ENCODE measurements around the gene SDHAF3. TPM values are rescaled to one million over a fixed set of nuclear protein-coding genes. Genes with fewer than 3 reads are reported as not detected.

The SDHAF3 gene
- total and polyA plus RNA-seq, 2 of the 8 experiments (the other 6 are each of a cell fraction or from before 2014, with no cell fraction given) = 12.0 to 31.3 TPM

DNA sequence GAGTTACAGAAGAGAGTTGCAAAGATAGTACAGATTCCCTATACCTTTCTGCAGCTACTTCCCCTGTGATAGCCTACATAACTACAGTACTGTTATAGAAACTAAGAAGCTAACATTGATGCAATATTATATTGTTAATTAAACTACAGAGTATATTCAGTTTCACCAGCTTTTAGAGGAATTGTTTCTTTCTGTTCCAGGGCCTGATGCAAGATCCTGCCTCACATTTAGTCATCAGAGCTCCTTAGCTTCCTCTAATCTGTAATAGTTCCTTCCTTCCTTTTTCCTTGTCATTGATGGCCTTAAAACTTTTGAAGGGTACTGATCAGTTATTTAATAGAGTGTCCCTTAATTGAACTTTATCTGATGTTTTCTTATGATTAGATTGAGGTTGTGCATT lies 56.8 kb downstream of the SDHAF3 start:
- peaks cover 0 to 10% of the 10 kb centered on the region in 2 experiments; a peak in 1 of 4 replicates for H3K79me2 ChIP-seq (ENCODE audit: control insufficient read depth in 1 of 2, insufficient read depth in 2 of 2, low read length in 2 of 2)
- H3K4ac ChIP-seq (replicated peaks; ENCODE audit: insufficient read length, low read depth, low read length) = no peak overlapping the region
- no peak overlapping the region for H3K56ac ChIP-seq (replicated peaks; ENCODE audit: insufficient read length, low read depth, low read length)
- H2BK120ac ChIP-seq (replicated peaks; ENCODE audit: low read depth, low read length) = no peak overlapping the region
- H3K4me1 ChIP-seq (replicated peaks in 1 of 4; ENCODE audit: control insufficient read depth in 3 of 4, insufficient read depth in 4 of 4, low read length in 3 of 4) = no peaks in the 10 kb centered on the region
- H2BK15ac ChIP-seq (ENCODE audit: low read length) = no peak overlapping the region
- no peak overlapping the region for H2BK5ac ChIP-seq (ENCODE audit: low read depth, low read length)
- no peak overlapping the region for H3K27ac ChIP-seq (ENCODE audit: low read depth, low read length)
- no peaks in the 10 kb centered on the region for H3K27me3 ChIP-seq (replicated peaks in 1 of 4; ENCODE audit: control insufficient read depth in 3 of 4, extremely low read depth in 1 of 4, insufficient read depth in 3 of 4, low read length in 3 of 4)
- H2BK12ac ChIP-seq (ENCODE audit: low read depth, low read length) = no peak overlapping the region
- no peak overlapping the region for H4K91ac ChIP-seq (replicated peaks; ENCODE audit: insufficient read length, low read length)
- no peak overlapping the region for H3K4me3 ChIP-seq (ENCODE audit: extremely low read depth in 1 of 4, insufficient read depth in 2 of 4, low read depth in 3 of 4, low read length in 4 of 4)
- no peak overlapping the region for H3K4me2 ChIP-seq (ENCODE audit: insufficient read depth in 1 of 2, low read depth in 2 of 2, low read length in 2 of 2)
- no peaks in the 10 kb centered on the region for H3K79me1 ChIP-seq (ENCODE audit: low read depth, low read length)
- no peak overlapping the region for H3K9ac ChIP-seq (replicated peaks in 1 of 4; ENCODE audit: extremely low read depth in 1 of 4, low read depth in 3 of 4, low read length in 3 of 4)
- no peak overlapping the region for H4K8ac ChIP-seq (ENCODE audit: extremely low read depth, insufficient read depth, low read length)
- DNase-seq (ENCODE audit: low read depth in 1 of 2, low spot score in 2 of 2) (no peak), FAIRE-seq (no peak)
- TF ChIP-seq HDAC6 (IDR thresholded peaks at IDR 0.05; ENCODE audit: low read depth, low read length) = no peak
- TF ChIP-seq RBBP5 (IDR thresholded peaks at IDR 0.05; ENCODE audit: borderline replicate concordance, low read depth, low read length) = no peak
- TF ChIP-seq POU5F1 (IDR thresholded peaks at IDR 0.05; ENCODE audit: low read depth, low read length) = no peak
- TF ChIP-seq KDM5A (IDR thresholded peaks at IDR 0.05; ENCODE audit: low read length) = no peak
- no peak for TF ChIP-seq SP2 (IDR thresholded peaks at IDR 0.05; ENCODE audit: low read length)
- TF ChIP-seq MAFK (IDR thresholded peaks at IDR 0.05; ENCODE audit: low read depth, low read length) = no peak
- TF ChIP-seq TBP (IDR thresholded peaks at IDR 0.05; ENCODE audit: low read depth, low read length) = no peak
- TF ChIP-seq JUN (IDR thresholded peaks at IDR 0.05; ENCODE audit: low read depth, low read length) = no peak
- TF ChIP-seq CEBPB (IDR thresholded peaks at IDR 0.05; ENCODE audit: low read depth, low read length) = no peak
- no peak for TF ChIP-seq SAP30 (IDR thresholded peaks at IDR 0.05; ENCODE audit: insufficient read depth, insufficient replicate concordance, low read length)
- no peak for TF ChIP-seq EGR1 (IDR thresholded peaks at IDR 0.05; ENCODE audit: borderline replicate concordance, low read depth, low read length)
- TF ChIP-seq, protein P1, sequence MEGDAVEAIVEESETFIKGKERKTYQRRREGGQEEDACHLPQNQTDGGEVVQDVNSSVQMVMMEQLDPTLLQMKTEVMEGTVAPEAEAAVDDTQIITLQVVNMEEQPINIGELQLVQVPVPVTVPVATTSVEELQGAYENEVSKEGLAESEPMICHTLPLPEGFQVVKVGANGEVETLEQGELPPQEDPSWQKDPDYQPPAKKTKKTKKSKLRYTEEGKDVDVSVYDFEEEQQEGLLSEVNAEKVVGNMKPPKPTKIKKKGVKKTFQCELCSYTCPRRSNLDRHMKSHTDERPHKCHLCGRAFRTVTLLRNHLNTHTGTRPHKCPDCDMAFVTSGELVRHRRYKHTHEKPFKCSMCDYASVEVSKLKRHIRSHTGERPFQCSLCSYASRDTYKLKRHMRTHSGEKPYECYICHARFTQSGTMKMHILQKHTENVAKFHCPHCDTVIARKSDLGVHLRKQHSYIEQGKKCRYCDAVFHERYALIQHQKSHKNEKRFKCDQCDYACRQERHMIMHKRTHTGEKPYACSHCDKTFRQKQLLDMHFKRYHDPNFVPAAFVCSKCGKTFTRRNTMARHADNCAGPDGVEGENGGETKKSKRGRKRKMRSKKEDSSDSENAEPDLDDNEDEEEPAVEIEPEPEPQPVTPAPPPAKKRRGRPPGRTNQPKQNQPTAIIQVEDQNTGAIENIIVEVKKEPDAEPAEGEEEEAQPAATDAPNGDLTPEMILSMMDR (IDR thresholded peaks at IDR 0.05; ENCODE audit: control extremely low read depth in 1 of 3, insufficient read depth in 1 of 3, low read depth in 1 of 3, low read length in 3 of 3) = no peak
- no peak for TF ChIP-seq BCL11A (IDR thresholded peaks at IDR 0.05; ENCODE audit: low read depth in 2 of 2, low read length in 2 of 2)
- H2AFZ ChIP-seq (ENCODE audit: low read length) = no peak overlapping the region
- CTCF ChIA-PET (ENCODE audit: partially characterized antibody) = interaction anchor here (0.7 to 1.6 kb wide), 5 partner anchors 11 to 417 kb away, joined by 3 to 10 read pairs (median 3); no protein-coding TSS in a partner anchor
- no peaks in the 10 kb centered on the region for H3K9me3 ChIP-seq (ENCODE audit: insufficient read depth in 2 of 2, low read depth in 1 of 2, low read length in 1 of 2)
- H4K5ac ChIP-seq (ENCODE audit: insufficient read length, low read depth, low read length) = no peak overlapping the region
- no peak overlapping the region for H2AK5ac ChIP-seq (ENCODE audit: low read depth, low read length)
- no peaks in the 10 kb centered on the region for H3K36me3 ChIP-seq (ENCODE audit: control insufficient read depth in 2 of 4, insufficient read depth in 4 of 4, low read length in 3 of 4)
- POLR2A ChIA-PET (ENCODE audit: partially characterized antibody) = no interaction called here
- no peak overlapping the region for H3K14ac ChIP-seq (ENCODE audit: insufficient read length)
- no peaks in the 10 kb centered on the region for H4K20me1 ChIP-seq (replicated peaks in 1 of 2; ENCODE audit: control insufficient read depth in 1 of 2, insufficient read depth in 2 of 2, low read length in 2 of 2)
- no peak overlapping the region for H2BK20ac ChIP-seq (ENCODE audit: low read length)
- H3K23me2 ChIP-seq (ENCODE audit: low read depth, low read length) = no peaks in the 10 kb centered on the region
- H3K18ac ChIP-seq (ENCODE audit: extremely low read depth, low read length) = no peak overlapping the region
- H3K23ac ChIP-seq (ENCODE audit: insufficient read length) = no peak overlapping the region

All from H1 (cell line).